HepG2 (cell line): ENCODE measurements around the gene PLA2G4A. TPM values are rescaled to one million over a fixed set of nuclear protein-coding genes. Genes with fewer than 3 reads are reported as not detected.

Experiments used
- ATAC-seq: fragments of 200-7000 bp; cut with Tn5 transposase; 3 replicates; pipeline ENCODE4 v1.9.1; 2020; ENCODE audit warnings: mild to moderate bottlenecking, moderate library complexity
- BruUV-seq: library from RNA; stranded (reverse); fragments of 400-500 nt; replicated peaks from 2 replicates; lab custom pipeline; 2021; lab: Mats Ljungman, UMichigan
- CTCF ChIA-PET: fragments of 300-600 bp; formaldehyde crosslinking; extraction: SDS; loops from one replicate; lab custom pipeline; 2021; ENCODE audit warnings: low total read pairs, inconsistent platforms, low intra/inter-chr PET ratio; lab: Yijun Ruan, JAX
- POLR2A ChIA-PET: fragments of 350-600 bp; sonication (Branson Sonifier 250); formaldehyde crosslinking; loops from one replicate; lab custom pipeline; 2020; ENCODE audit warnings: antibody characterized with exemption, inconsistent platforms; lab: Yijun Ruan, JAX
- DNase-seq: peaks from one replicate; pipeline ENCODE4 v3.0.0-alpha.2; 2015; ENCODE audit warnings: low spot score
- FAIRE-seq: peaks from 3 replicates; lab custom pipeline; 2011; peaks lifted over from hg19 to GRCh38; lab: Jason Lieb, UNC
- H2AFZ ChIP-seq: one replicate; pipeline ENCODE4 v1.6.1; 2011; ENCODE audit warnings: low read length, inconsistent platforms
- H3K27ac ChIP-seq: fragments of 300-600 bp; 3 replicates; pipeline ENCODE4 v1.8.0; 2011; ENCODE audit warnings: mixed run types, mild to moderate bottlenecking, mixed read lengths, low read length, inconsistent platforms; ENCODE audit not compliant: insufficient read depth; ENCODE audit errors: extremely low read length
- H3K27me3 ChIP-seq, 2 experiments: fragments of 200-600 bp in 1 of 2; 2 replicates in 1 of 2; 3 replicates in 1 of 2; pipeline versions ENCODE4 v1.6.0 to v1.8.0; 2011; ENCODE audit warnings: low read length in 2 of 2, mild to moderate bottlenecking in 2 of 2, moderate library complexity in 2 of 2, inconsistent platforms in 1 of 2; ENCODE audit not compliant: insufficient read depth in 2 of 2, control insufficient read depth in 1 of 2
- H3K36me3 ChIP-seq, 2 experiments: fragments of 200-600 bp in 1 of 2; replicated peaks in 1 of 2; 2 replicates in 1 of 2; 3 replicates in 1 of 2; pipeline versions ENCODE4 v1.5.1 to v1.8.0; 2011; ENCODE audit warnings: low read length in 2 of 2, inconsistent platforms in 1 of 2; ENCODE audit not compliant: insufficient read depth in 2 of 2, control insufficient read depth in 1 of 2
- H3K4me1 ChIP-seq: 2 replicates; pipeline ENCODE4 v1.5.1; 2012; ENCODE audit warnings: low read length, inconsistent platforms; ENCODE audit not compliant: insufficient read depth
- H3K4me2 ChIP-seq: 2 replicates; pipeline ENCODE4 v1.6.0; 2011; ENCODE audit warnings: low read depth, low read length, inconsistent platforms
- H3K4me3 ChIP-seq, 3 experiments: fragments of 200-600 bp in 1 of 3; sonication (generic), shearing (Covaris generic) in 1 of 3; replicated peaks in 1 of 3; 2 replicates each; pipeline ENCODE4 v1.5.1; 2011 to 2016; ENCODE audit warnings: low read length in 3 of 3, inconsistent platforms in 2 of 3, low read depth in 2 of 3, mild to moderate bottlenecking in 2 of 3, control low read depth in 1 of 3, mixed read lengths in 1 of 3; ENCODE audit not compliant: insufficient read depth in 1 of 3
- H3K79me2 ChIP-seq: one replicate; pipeline ENCODE4 v1.6.1; 2011; ENCODE audit warnings: low read length, inconsistent platforms; ENCODE audit not compliant: insufficient read depth
- H3K9ac ChIP-seq: 2 replicates; pipeline ENCODE4 v1.6.0; 2011; ENCODE audit warnings: mild to moderate bottlenecking, low read depth, low read length, inconsistent platforms; ENCODE audit not compliant: insufficient read depth
- H3K9me3 ChIP-seq: 2 replicates; pipeline ENCODE4 v1.5.1; 2012; ENCODE audit warnings: mild to moderate bottlenecking, low read length
- H4K20me1 ChIP-seq: 2 replicates; pipeline ENCODE4 v1.6.0; 2011; ENCODE audit warnings: inconsistent platforms, mild to moderate bottlenecking, low read length, moderate library complexity; ENCODE audit not compliant: insufficient read depth
- FLYWCH1 ChIP-seq: sonication (generic); formaldehyde crosslinking; IDR thresholded peaks from 2 replicates; pipeline ENCODE4 v1.8.1; 2023; ENCODE audit warnings: mild to moderate bottlenecking, missing genetic modification reagents
- FOXK1 ChIP-seq: sonication (generic); formaldehyde crosslinking; IDR thresholded peaks from 2 replicates; pipeline ENCODE4 v1.4.0; 2020; ENCODE audit warnings: low read depth, missing genetic modification reagents, borderline replicate concordance
- PHF8 ChIP-seq: sonication (generic); formaldehyde crosslinking; IDR thresholded peaks from 2 replicates; pipeline ENCODE4 v1.5.0; 2020; ENCODE audit warnings: missing genetic modification reagents
- RARG ChIP-seq: sonication (generic); formaldehyde crosslinking; IDR thresholded peaks from 2 replicates; pipeline ENCODE4 v1.4.0; 2020; ENCODE audit warnings: low read depth, mild to moderate bottlenecking, missing genetic modification reagents
- SMAD1 ChIP-seq: sonication (generic); formaldehyde crosslinking; IDR thresholded peaks from 2 replicates; pipeline ENCODE4 v1.4.0; 2020; ENCODE audit warnings: missing genetic modification reagents, low read depth, mild to moderate bottlenecking, borderline replicate concordance
- SPEN ChIP-seq: sonication (generic); formaldehyde crosslinking; IDR thresholded peaks from 2 replicates; pipeline ENCODE4 v1.5.1; 2020; ENCODE audit warnings: low read depth, mild to moderate bottlenecking, missing genetic modification reagents
- THAP11 ChIP-seq: IDR thresholded peaks from 2 replicates; pipeline ENCODE4 v1.6.1; 2016; ENCODE audit warnings: missing biosample characterization, missing genetic modification reagents
- ZBTB10 ChIP-seq: sonication (generic); formaldehyde crosslinking; IDR thresholded peaks from 2 replicates; pipeline ENCODE4 v1.4.0; 2020; ENCODE audit warnings: missing genetic modification reagents, borderline replicate concordance
- ZFP36L1 ChIP-seq: sonication (generic); formaldehyde crosslinking; IDR thresholded peaks from 2 replicates; pipeline ENCODE4 v1.8.0; 2022; ENCODE audit warnings: mild to moderate bottlenecking, missing genetic modification reagents, moderate library complexity
- ZNF652 ChIP-seq: IDR thresholded peaks from 2 replicates; pipeline ENCODE4 v1.6.1; 2016; ENCODE audit warnings: low read depth, borderline replicate concordance
- ZNF792 ChIP-seq: IDR thresholded peaks from 2 replicates; pipeline ENCODE4 v1.6.1; 2016
- WGBS: methylation state at CpG from one replicate; pipeline ENCODE4 v1.1.6; 2017; ENCODE audit warnings: low lambda C conversion rate; 5-methylcytosine and 5-hydroxymethylcytosine counted together
- in situ Hi-C: cut with HindIII; loops from 2 replicates; pipeline ENCODE4 v1.10.0; 2017; ENCODE audit warnings: low pct_unique_long_range_greater_than_20kb; ENCODE audit not compliant: extremely low pct_ligation_motif_present
- intact Hi-C: fragments of 100-400 bp; cut with micrococcal nuclease; formaldehyde crosslinking; loops from one replicate; pipeline ENCODE4 v1.10.0; 2022; ENCODE audit not compliant: unreplicated experiment
- polyA plus RNA-seq, 8 experiments: library from polyadenylated mRNA; depleted of rRNA in 3 of 8; stranded (reverse) in 7 of 8; unstranded in 1 of 8; fragments of >200 nt; fragmentation: Illumina TruSeq in 4 of 8; extraction: Trizol in 4 of 8; gene quantifications; 2 replicates each; pipeline versions ENCODE4 v1.2.1 to v1.2.3, GENCODE V29; 2011 to 2016; ENCODE audit warnings: low read depth in 4 of 8, missing spikeins in 1 of 8, mixed read lengths in 1 of 8; ENCODE audit not compliant: insufficient read depth in 1 of 8
- total RNA-seq, 5 experiments: library from RNA; depleted of rRNA; stranded (reverse); fragments of >200 nt; fragmentation: Illumina TruSeq; extraction: Trizol; gene quantifications; 2 replicates each; pipeline ENCODE4 v1.2.3, GENCODE V29; 2016; ENCODE audit warnings: low read depth in 1 of 5
- TF ChIP-seq, protein P1 (sequence below): sonication (generic); formaldehyde crosslinking; IDR thresholded peaks from 2 replicates; pipeline ENCODE4 v1.5.0; 2020; ENCODE audit warnings: mild to moderate bottlenecking, missing genetic modification reagents, borderline replicate concordance
- TF ChIP-seq, protein P2 (sequence below): sonication (generic); formaldehyde crosslinking; IDR thresholded peaks from 2 replicates; pipeline ENCODE4 v1.5.0; 2020; ENCODE audit warnings: missing genetic modification reagents

PLA2G4A gene
- total and polyA plus RNA-seq, 2 of the 13 experiments (the other 11 are each of a cell fraction or from before 2014, with no cell fraction given) = not detected

DNA sequence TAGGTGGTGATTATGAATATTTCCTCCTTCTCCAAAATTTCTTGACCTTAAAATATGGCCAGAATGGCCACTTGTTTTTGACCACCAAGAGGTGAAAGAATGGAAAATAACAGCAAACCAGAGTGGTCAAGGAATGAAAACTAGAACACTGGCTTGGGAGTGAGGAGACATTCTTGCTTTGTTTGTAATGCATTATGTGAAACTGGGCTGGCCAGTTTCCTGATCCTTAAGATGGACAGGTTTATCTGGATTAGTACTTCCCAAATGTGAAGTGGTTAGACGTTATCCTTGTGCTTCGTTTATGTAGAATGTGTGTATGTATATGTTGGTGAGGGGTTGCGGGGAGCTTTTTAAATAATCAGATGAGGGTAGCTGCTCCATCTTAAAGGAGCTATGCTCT lies 12.8 kb downstream of the PLA2G4A start:
- no peak for FAIRE-seq
- H3K27ac ChIP-seq = no peak overlapping the region

More for the DNA sequence above, 12.8 kb downstream of the PLA2G4A start:
- in situ Hi-C loops = no loop called here
- H3K4me2 ChIP-seq = no peak overlapping the region
- ATAC-seq (no peak), DNase-seq (no peak)
- H3K9me3 ChIP-seq = no peaks in the 10 kb centered on the region
- POLR2A ChIA-PET = no interaction called here
- no peaks in the 10 kb centered on the region for H3K36me3 ChIP-seq
- no peak overlapping the region for H3K9ac ChIP-seq
- H3K4me1 ChIP-seq = no peaks in the 10 kb centered on the region
- no peak overlapping the region for H3K4me3 ChIP-seq
- intact Hi-C loops = loop anchor here (2.0 kb wide), 1 partner anchor 71 kb away; no protein-coding TSS in a partner anchor
- TF ChIP-seq, protein P1, sequence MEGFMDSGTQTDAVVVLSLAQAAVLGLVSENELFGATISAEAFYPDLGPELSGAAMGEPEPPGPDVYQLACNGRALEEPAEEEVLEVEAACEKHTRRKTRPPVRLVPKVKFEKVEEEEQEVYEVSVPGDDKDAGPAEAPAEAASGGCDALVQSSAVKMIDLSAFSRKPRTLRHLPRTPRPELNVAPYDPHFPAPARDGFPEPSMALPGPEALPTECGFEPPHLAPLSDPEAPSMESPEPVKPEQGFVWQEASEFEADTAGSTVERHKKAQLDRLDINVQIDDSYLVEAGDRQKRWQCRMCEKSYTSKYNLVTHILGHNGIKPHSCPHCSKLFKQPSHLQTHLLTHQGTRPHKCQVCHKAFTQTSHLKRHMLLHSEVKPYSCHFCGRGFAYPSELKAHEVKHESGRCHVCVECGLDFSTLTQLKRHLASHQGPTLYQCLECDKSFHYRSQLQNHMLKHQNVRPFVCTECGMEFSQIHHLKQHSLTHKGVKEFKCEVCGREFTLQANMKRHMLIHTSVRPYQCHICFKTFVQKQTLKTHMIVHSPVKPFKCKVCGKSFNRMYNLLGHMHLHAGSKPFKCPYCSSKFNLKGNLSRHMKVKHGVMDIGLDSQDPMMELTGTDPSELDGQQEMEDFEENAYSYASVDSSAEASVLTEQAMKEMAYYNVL (CRISPR knock-in tag) = no peak
- TF ChIP-seq PHF8 (no peak), SMAD1 (no peak), FLYWCH1 (CRISPR knock-in tag) (no peak), RARG (no peak), ZNF792 (CRISPR knock-in tag) (no peak), SPEN (CRISPR knock-in tag) (no peak), ZFP36L1 (no peak), ZBTB10 (CRISPR knock-in tag) (no peak), ZNF652 (CRISPR knock-in tag) (no peak), FOXK1 (CRISPR knock-in tag) (no peak), THAP11 (no peak)
- TF ChIP-seq, protein P2, sequence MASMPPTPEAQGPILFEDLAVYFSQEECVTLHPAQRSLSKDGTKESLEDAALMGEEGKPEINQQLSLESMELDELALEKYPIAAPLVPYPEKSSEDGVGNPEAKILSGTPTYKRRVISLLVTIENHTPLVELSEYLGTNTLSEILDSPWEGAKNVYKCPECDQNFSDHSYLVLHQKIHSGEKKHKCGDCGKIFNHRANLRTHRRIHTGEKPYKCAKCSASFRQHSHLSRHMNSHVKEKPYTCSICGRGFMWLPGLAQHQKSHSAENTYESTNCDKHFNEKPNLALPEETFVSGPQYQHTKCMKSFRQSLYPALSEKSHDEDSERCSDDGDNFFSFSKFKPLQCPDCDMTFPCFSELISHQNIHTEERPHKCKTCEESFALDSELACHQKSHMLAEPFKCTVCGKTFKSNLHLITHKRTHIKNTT (CRISPR knock-in tag) = no peak
- H2AFZ ChIP-seq = no peak overlapping the region
- no peaks in the 10 kb centered on the region for H3K79me2 ChIP-seq
- 37% methylated on average over 3 of the region's 3 CpGs for WGBS
- no peaks in the 10 kb centered on the region for H3K27me3 ChIP-seq
- CTCF ChIA-PET = no interaction called here
- no TSS peak for BruUV-seq
- no peaks in the 10 kb centered on the region for H4K20me1 ChIP-seq
